LNCAP (cell line): ENCODE results near the gene COL24A1.

Source experiments
- CTCF ChIP-seq: fragments of 450-650 bp; IDR thresholded peaks from 2 replicates; pipeline ENCODE4 v1.5.1; 2017; ENCODE audit warnings: mild to moderate bottlenecking

The COL24A1 gene

DNA sequence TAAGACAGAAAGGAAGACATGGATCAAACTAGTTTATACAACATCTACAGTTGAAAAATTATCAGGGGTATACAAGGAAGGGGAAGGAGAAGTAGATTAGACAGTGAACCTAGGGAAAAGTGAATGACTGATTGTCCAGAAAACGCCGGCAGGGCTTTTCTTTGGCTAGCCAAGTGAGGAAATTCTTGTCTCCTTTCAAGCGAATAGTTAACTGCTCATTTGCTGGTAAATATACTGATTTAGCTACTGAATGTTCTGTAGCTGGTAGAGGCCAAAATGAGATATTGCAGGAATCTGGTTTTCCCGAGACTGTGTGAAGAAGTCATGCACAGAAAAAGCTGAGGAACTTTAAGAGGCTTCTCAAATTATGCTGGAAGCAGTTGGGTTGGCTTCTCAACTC is 319.8 kb downstream of the COL24A1 start:
- TF ChIP-seq CTCF: no peak

DNA sequence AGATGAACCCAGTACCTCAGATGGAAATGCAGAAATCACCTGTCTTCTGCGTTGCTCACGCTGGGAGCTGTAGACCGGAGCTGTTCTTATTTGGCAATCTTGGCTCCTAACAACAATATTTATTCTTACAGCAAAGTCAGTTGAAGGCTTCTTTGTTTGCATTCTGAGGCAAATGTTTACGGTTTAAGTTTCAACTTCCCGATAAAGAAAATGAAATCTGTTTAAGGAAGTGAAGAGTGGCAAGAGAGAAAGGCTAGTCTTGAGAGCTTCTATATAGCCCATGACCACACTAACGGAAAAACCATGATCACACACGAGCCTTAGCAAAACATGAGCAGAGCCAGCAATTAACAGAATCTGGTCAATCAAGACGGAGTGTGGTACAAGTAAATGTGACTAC is 325.7 kb downstream of the COL24A1 start:
- no peak for TF ChIP-seq CTCF

DNA sequence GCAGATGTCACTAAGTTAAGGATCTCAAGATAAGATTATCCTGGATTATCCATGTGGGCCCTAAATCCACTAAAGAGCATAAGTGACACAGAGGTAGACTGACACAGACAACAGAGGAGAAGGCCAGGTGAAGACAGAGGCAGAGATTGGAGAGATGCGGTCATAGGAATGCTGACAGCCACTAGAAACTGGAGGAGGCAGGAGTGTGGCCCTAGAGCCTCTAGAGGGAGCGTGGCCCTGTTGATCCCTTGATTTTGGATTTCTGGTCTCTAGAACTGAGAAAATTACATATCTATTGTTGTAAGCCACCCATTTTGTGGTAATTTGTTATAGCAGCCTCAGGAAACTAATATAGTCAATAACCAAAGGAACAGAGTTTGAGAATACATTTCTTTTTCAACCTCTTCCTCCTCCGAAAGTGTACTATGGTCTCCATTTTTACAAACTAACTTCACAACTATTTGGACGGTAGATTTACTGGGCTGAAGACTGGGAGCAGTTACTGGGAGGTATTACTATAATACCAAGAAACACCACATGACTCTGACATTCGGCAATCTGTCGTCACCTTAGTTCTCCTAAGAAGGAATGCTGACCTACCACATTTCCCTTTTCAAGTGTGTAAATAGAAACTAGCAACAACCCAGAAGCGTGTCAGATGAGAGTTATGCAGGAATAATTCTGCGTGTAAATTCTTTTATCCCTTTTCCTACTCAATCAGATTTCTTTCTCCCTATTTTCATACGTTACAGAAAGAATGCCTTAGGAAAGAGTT is 332.3 kb downstream of the COL24A1 start:
- TF ChIP-seq CTCF: no peak

GRCh38 chr1:85822696-85823095 is 333.9 kb downstream of the COL24A1 start:
- TF ChIP-seq CTCF: no peak

DNA sequence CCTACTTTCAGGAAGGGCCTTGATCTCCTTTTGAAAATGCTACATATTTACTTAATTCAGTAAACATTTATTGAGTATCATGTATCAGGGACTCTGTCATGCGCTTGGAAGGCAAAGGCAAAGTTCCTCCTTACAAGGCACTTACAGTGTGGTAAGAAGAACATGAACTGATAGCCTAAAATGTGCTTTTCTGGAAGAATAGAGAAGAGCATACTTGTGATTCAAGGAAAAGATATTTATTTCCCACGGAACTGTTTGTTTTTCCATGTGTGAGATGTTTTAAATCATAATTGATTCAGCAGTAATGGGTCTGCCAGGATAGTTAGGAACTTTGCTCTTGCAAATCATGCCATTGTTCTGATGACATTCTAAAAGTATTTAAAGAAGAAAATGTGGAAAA is 338.2 kb downstream of the COL24A1 start:
- no peak for TF ChIP-seq CTCF

- no peak for TF ChIP-seq CTCF
Measured at GRCh38 chr1:85816606-85817005, 340.0 kb downstream of the COL24A1 start.

- TF ChIP-seq CTCF: no peak
Measured at GRCh38 chr1:85815906-85816305, 340.7 kb downstream of the COL24A1 start.
